GM23248 (cell line): Measurements from ENCODE around the gene ARMC3. TPM values are rescaled to one million over a fixed set of nuclear protein-coding genes. Genes with fewer than 3 reads are reported as not detected.
A peak's percentile ranks its signal among the peaks of the same experiment; 100 is the strongest.

Experiments used
- DNase-seq: peaks from one replicate; pipeline ENCODE4 v3.0.0-alpha.2; 2015
- H2AFZ ChIP-seq: fragments of 200-600 bp; sonication (generic); 2 replicates; pipeline ENCODE4 v1.6.1; 2016; ENCODE audit warnings: antibody characterized with exemption
- H3F3A ChIP-seq: fragments of 200-600 bp; sonication (generic); 2 replicates; pipeline ENCODE4 v1.6.1; 2016; ENCODE audit warnings: mild to moderate bottlenecking, antibody characterized with exemption, mixed run types; ENCODE audit not compliant: insufficient read depth
- H3K27ac ChIP-seq: fragments of 200-600 bp; sonication (generic); 2 replicates; pipeline ENCODE4 v1.5.1; 2016; ENCODE audit warnings: mild to moderate bottlenecking
- H3K27me3 ChIP-seq: fragments of 200-600 bp; sonication (generic); replicated peaks from 2 replicates; pipeline ENCODE4 v1.6.1; 2016; ENCODE audit warnings: mild to moderate bottlenecking; ENCODE audit not compliant: insufficient read depth
- H3K36me3 ChIP-seq: fragments of 200-600 bp; sonication (generic); 2 replicates; pipeline ENCODE4 v1.6.1; 2016; ENCODE audit warnings: low read depth, mild to moderate bottlenecking
- H3K4me1 ChIP-seq: fragments of 200-600 bp; sonication (generic); 2 replicates; pipeline ENCODE4 v1.6.1; 2016; ENCODE audit warnings: mild to moderate bottlenecking; ENCODE audit not compliant: insufficient read depth
- H3K4me2 ChIP-seq: fragments of 200-600 bp; sonication (generic); one replicate; pipeline ENCODE4 v1.6.1; 2016; ENCODE audit warnings: mild to moderate bottlenecking; ENCODE audit not compliant: unreplicated experiment
- H3K4me3 ChIP-seq: fragments of 200-600 bp; sonication (generic); 2 replicates; pipeline ENCODE4 v1.5.1; 2016; ENCODE audit warnings: mild to moderate bottlenecking
- H3K79me2 ChIP-seq: fragments of 200-600 bp; sonication (generic); 2 replicates; pipeline ENCODE4 v1.6.1; 2016; ENCODE audit warnings: mild to moderate bottlenecking; ENCODE audit not compliant: insufficient read depth
- H3K9ac ChIP-seq: fragments of 200-600 bp; sonication (generic); 2 replicates; pipeline ENCODE4 v1.6.1; 2016; ENCODE audit warnings: mild to moderate bottlenecking
- H3K9me2 ChIP-seq: fragments of 200-600 bp; sonication (generic); 2 replicates; pipeline ENCODE4 v1.6.1; 2016; ENCODE audit warnings: mixed run types, mild to moderate bottlenecking, moderate library complexity; ENCODE audit not compliant: insufficient read depth
- H3K9me3 ChIP-seq: fragments of 200-600 bp; sonication (generic); one replicate; pipeline ENCODE4 v1.6.1; 2017; ENCODE audit warnings: low read depth
- H4K20me1 ChIP-seq: fragments of 200-600 bp; sonication (generic); 2 replicates; pipeline ENCODE4 v1.6.0; 2016; ENCODE audit not compliant: insufficient read depth
- EZH2 ChIP-seq: fragments of 200-600 bp; sonication (generic); IDR thresholded peaks from 2 replicates; pipeline ENCODE4 v1.6.1; 2018; ENCODE audit warnings: antibody characterized with exemption, mild to moderate bottlenecking; ENCODE audit not compliant: insufficient read depth, poor library complexity, severe bottlenecking
- EZH2phosphoT487 ChIP-seq: fragments of 200-600 bp; sonication (generic); IDR thresholded peaks from 2 replicates; pipeline ENCODE4 v1.6.1; 2018; ENCODE audit warnings: antibody characterized with exemption, moderate library complexity, mild to moderate bottlenecking, low read depth; ENCODE audit not compliant: insufficient read depth
- WGBS, 2 experiments: methylation state at CpG; one replicate each; pipeline ENCODE4 v1.1.6; 2015 to 2017; ENCODE audit warnings: low lambda C conversion rate in 2 of 2, low coverage in 1 of 2; ENCODE audit errors: missing lambda C conversion rate in 2 of 2; 5-methylcytosine and 5-hydroxymethylcytosine counted together
- in situ Hi-C: fragments of 300-500 bp; cut with MboI; formaldehyde crosslinking; loops from 2 replicates; pipeline ENCODE4 v1.15.0; 2020
- polyA plus RNA-seq: library from polyadenylated mRNA; unstranded; fragments of >200 nt; fragmentation: Nextera tagmentation; extraction: Ambion mirVana; gene quantifications from 2 replicates; pipeline ENCODE4 v1.2.1, GENCODE V29; 2016
- total RNA-seq: library from RNA; depleted of rRNA; stranded (reverse); fragments of >200 nt; shearing (Covaris generic); gene quantifications from 2 replicates; pipeline ENCODE4 v1.2.3, GENCODE V29; 2014

Gene ARMC3
- total and polyA plus RNA-seq, 2 experiments from 2014 or later, result not detected

DNA sequence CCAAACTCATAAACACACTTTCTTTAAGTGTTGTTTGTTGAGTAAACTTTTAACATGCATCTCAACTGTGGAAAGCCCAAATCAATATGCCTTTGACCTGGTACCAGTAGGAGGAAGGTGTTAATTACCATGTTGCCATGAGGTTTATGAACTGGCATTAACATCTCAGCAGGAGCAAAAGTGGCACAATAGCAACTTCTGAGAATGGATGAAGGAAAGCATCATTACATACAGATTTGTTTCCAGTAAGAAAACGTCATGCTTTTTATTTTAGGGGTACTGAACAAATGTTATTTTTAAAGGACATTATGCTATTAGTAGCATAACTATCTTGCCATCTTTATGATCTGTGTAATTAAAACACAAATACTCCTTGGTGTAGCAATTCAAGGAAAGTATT lies 51.1 kb downstream of the ARMC3 start:
- no peak overlapping the region for H2AFZ ChIP-seq
- no peak overlapping the region for H3K9ac ChIP-seq
- H3K9me2 ChIP-seq, result no peaks in the 10 kb centered on the region
- H3K9me3 ChIP-seq, result no peaks in the 10 kb centered on the region
- H3F3A ChIP-seq, result no peaks in the 10 kb centered on the region
- TF ChIP-seq EZH2 (no peak), EZH2phosphoT487 (no peak)
- in situ Hi-C loops, result loop anchor here (25.0 kb wide), 1 partner anchor 742 kb away; no protein-coding TSS in a partner anchor
- no peaks in the 10 kb centered on the region for H4K20me1 ChIP-seq
- 0 out of 2 replicates have a peak, but pooled peaks cover 6% of the 10 kb centered on the region for H3K4me1 ChIP-seq
- H3K27me3 ChIP-seq, result no peaks in the 10 kb centered on the region
- H3K79me2 ChIP-seq, result no peaks in the 10 kb centered on the region
- H3K36me3 ChIP-seq, result no peaks in the 10 kb centered on the region
- DNase-seq, result no peak
- no peak overlapping the region for H3K27ac ChIP-seq
- WGBS, 2 experiments, result 80 to 83% methylated on average over 1 of the region's 1 CpG
- no peak overlapping the region for H3K4me2 ChIP-seq
- H3K4me3 ChIP-seq, result no peak overlapping the region

DNA sequence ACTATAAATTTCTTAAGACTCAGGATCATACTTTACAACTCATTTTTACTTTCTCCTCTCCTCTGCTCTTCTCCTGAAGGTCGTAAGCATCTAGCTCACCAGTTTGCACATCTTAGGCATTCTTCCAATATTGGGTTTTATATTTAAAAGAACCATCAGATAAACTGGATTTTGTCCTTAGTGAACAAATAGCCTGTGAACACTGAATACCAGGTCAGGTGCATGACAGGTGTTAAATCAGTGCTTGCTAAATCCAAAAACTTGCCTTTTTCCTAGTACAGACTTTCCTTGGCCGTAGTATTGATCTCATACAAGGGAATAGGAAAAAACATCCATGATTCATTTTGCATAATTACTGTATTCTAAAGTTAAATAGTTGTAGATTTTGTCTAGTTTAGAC lies 53.0 kb downstream of the ARMC3 start:
- in situ Hi-C loops, result loop anchor here (10.0 to 25.0 kb wide), 3 partner anchors 406 to 976 kb away; partner anchors contain the start of gene DNAJC1
- no peak overlapping the region for H3K4me2 ChIP-seq
- H3K9me3 ChIP-seq, result no peaks in the 10 kb centered on the region
- H3K4me3 ChIP-seq, result no peak overlapping the region
- WGBS, 2 experiments, result 70 to 73% methylated on average over 2 of the region's 2 CpGs
- no peak overlapping the region for H3K9ac ChIP-seq
- no peak overlapping the region for H3K27ac ChIP-seq
- H3K79me2 ChIP-seq, result no peaks in the 10 kb centered on the region
- H3K4me1 ChIP-seq, result 0 out of 2 replicates have a peak, but pooled peaks cover 6% of the 10 kb centered on the region
- no peaks in the 10 kb centered on the region for H3K36me3 ChIP-seq
- H3K9me2 ChIP-seq, result no peaks in the 10 kb centered on the region
- no peaks in the 10 kb centered on the region for H4K20me1 ChIP-seq
- no peaks in the 10 kb centered on the region for H3F3A ChIP-seq
- no peak overlapping the region for H2AFZ ChIP-seq
- TF ChIP-seq EZH2phosphoT487 (no peak), EZH2 (no peak)
- no peak for DNase-seq
- H3K27me3 ChIP-seq, result no peaks in the 10 kb centered on the region

DNA sequence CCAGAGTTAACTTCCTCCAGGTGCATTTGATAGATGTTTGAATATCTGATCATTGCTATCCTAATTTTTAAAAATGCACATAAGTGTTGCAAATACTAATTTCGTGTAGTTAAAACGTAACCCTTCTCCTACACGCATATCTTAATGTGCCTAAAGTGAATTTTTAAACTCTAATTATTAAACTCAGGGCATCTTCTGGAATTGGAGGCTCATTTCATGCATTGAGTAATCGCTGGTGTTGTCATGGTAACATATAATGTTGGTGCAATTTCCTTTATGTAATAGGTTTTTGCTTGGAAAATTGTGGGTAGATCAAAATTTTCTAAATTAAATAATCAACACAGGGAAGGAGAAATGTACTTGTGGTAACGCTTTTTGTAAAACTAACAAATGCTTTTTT lies 56.2 kb downstream of the ARMC3 start:
- Histone ChIP-seq H3K9me2 (no peaks in the 10 kb centered on the region), H3F3A (no peaks in the 10 kb centered on the region), H2AFZ (no peak overlapping the region), H3K4me1 (no peaks in the 10 kb centered on the region), H3K27me3 (no peaks in the 10 kb centered on the region), H3K27ac (no peak overlapping the region), H3K9me3 (no peaks in the 10 kb centered on the region), H3K9ac (no peak overlapping the region), H3K36me3 (no peaks in the 10 kb centered on the region), H3K4me3 (no peak overlapping the region), H4K20me1 (no peaks in the 10 kb centered on the region), H3K4me2 (no peak overlapping the region), H3K79me2 (no peaks in the 10 kb centered on the region)
- DNase-seq, result peak; percentile 24
- in situ Hi-C loops, result loop anchor here (10.0 to 25.0 kb wide), 3 partner anchors 409 to 979 kb away; partner anchors contain the start of gene DNAJC1
- no peak for TF ChIP-seq EZH2
- no peak for TF ChIP-seq EZH2phosphoT487
- WGBS, 2 experiments, result 87 to 91% methylated on average over 5 of the region's 5 CpGs

DNA sequence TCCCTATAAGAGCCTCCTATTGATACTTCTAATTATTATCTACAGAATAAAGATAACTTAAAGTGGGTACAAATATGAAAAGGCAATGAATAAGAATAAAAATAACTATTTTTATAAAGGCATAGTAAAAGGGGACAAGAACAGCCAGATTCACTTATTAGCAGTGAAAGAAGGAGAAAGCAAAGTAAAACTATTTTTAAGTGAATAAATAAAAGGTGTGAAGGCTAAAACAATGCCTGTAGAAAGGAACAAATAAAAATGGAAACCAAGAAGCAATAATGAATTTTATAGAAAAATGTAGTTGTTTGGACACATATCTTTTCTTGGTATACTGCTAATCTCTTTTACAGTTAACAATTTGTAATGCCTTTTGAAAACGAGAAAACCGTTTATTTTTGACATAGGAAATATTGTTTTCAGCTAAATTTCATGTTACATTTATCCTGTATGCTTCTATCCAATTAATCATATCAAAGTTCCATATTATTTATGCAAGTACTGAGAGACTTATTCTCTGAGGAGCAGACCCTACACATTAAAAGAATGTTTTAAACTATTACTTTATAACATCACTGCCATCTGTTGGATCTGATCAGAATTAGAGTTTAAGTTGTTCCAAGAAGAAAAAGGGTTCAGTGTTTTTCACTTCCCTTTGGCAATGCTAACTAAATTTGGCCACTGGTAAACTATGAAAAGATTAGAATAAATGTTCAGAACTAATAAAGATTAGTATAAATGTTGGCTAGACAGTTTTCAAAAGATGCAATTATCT lies 59.1 kb downstream of the ARMC3 start:
- in situ Hi-C loops, result loop anchor here (10.0 to 25.0 kb wide), 3 partner anchors 412 to 982 kb away; partner anchors contain the start of gene DNAJC1
- H3K27ac ChIP-seq, result no peak overlapping the region
- no peak overlapping the region for H2AFZ ChIP-seq
- no peak overlapping the region for H3K4me3 ChIP-seq
- TF ChIP-seq EZH2, result no peak
- no peak for TF ChIP-seq EZH2phosphoT487
- no peaks in the 10 kb centered on the region for H3K4me1 ChIP-seq
- no peaks in the 10 kb centered on the region for H3K9me3 ChIP-seq
- no peaks in the 10 kb centered on the region for H3K79me2 ChIP-seq
- no peaks in the 10 kb centered on the region for H3F3A ChIP-seq
- no peaks in the 10 kb centered on the region for H3K36me3 ChIP-seq
- no peak overlapping the region for H3K4me2 ChIP-seq
- H3K27me3 ChIP-seq, result no peaks in the 10 kb centered on the region
- H4K20me1 ChIP-seq, result no peaks in the 10 kb centered on the region
- H3K9me2 ChIP-seq, result no peaks in the 10 kb centered on the region
- DNase-seq, result peak; percentile 59
- no peak overlapping the region for H3K9ac ChIP-seq
- 24 to 47% methylated on average over 2 of the region's 2 CpGs for WGBS, 2 experiments
